Activated naive CD8-positive, alpha-beta T cell treated with anti-CD3 and anti-CD28 coated beads, Interleukin-2, amount 50 U/mL, for 24 hours (primary cell): ENCODE data around the gene KIAA1217.

Experiments
- ATAC-seq: fragments of 150-1000 bp; cut with Tn5 transposase; one replicate; pipeline ENCODE4 v1.10.0; 2021
- DNase-seq: peaks from one replicate; pipeline ENCODE4 v3.0.0; 2021
- H3K27ac Mint-ChIP-seq: one replicate; pipeline ENCODE4 v1.8.0; 2021; ENCODE audit warnings: mild to moderate bottlenecking, mixed read lengths
- H3K27me3 Mint-ChIP-seq: one replicate; pipeline ENCODE4 v1.8.0; 2021; ENCODE audit warnings: mixed read lengths
- H3K36me3 Mint-ChIP-seq: one replicate; pipeline ENCODE4 v1.8.0; 2021; ENCODE audit warnings: low read depth, mixed read lengths
- H3K4me1 Mint-ChIP-seq: one replicate; pipeline ENCODE4 v1.8.0; 2021; ENCODE audit warnings: mixed read lengths
- H3K4me3 Mint-ChIP-seq: one replicate; pipeline ENCODE4 v1.8.0; 2021; ENCODE audit warnings: mild to moderate bottlenecking, moderate library complexity, mixed read lengths
- H3K9me3 Mint-ChIP-seq: one replicate; pipeline ENCODE4 v1.8.0; 2021; ENCODE audit warnings: mixed read lengths

KIAA1217 gene

GRCh38 chr10:24554036-24554435 lies 345.1 kb downstream of the KIAA1217 start:
- DNase-seq (no peak), ATAC-seq (no peak)
- Mint-ChIP-seq H3K4me1 (peaks cover 3% of the 10 kb centered on the region), H3K4me3 (no peak overlapping the region), H3K36me3 (no peaks in the 10 kb centered on the region), H3K9me3 (no peaks in the 10 kb centered on the region), H3K27ac (no peak overlapping the region), H3K27me3 (no peaks in the 10 kb centered on the region)

DNA sequence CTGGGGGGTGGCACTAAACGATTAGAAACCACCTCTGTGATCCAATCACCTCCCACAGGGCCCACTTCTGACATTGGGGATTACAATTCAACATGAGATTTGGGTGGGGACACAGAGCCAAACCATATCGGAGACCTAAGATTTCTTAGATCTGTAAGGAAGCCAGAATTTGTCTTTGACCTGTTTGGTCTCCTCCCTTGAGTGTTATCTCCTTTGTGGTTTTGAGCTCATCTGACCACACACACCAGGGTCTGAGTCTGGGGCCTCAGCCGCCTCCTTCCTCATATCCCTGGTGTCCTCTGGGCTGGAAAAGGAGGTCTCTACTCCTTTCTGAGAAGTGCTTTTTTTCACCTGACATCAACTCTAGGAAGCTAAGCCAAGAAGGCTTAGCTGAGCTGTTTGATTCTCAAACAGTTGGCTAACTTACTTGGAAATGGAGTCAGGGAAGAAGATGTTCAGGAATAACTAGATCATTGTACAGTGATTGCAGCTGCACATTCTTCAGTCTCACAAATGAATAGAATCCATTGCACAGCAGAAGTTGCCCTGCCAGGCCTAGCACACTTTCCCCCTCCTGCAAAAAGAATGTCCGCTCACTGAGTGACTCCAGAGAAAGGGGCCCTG lies 347.3 kb downstream of the KIAA1217 start:
- Mint-ChIP-seq H3K27ac (no peak overlapping the region), H3K9me3 (no peaks in the 10 kb centered on the region), H3K36me3 (no peaks in the 10 kb centered on the region), H3K27me3 (no peaks in the 10 kb centered on the region), H3K4me3 (no peak overlapping the region), H3K4me1 (peaks cover 3% of the 10 kb centered on the region)
- DNase-seq: no peak
- ATAC-seq: no peak

DNA sequence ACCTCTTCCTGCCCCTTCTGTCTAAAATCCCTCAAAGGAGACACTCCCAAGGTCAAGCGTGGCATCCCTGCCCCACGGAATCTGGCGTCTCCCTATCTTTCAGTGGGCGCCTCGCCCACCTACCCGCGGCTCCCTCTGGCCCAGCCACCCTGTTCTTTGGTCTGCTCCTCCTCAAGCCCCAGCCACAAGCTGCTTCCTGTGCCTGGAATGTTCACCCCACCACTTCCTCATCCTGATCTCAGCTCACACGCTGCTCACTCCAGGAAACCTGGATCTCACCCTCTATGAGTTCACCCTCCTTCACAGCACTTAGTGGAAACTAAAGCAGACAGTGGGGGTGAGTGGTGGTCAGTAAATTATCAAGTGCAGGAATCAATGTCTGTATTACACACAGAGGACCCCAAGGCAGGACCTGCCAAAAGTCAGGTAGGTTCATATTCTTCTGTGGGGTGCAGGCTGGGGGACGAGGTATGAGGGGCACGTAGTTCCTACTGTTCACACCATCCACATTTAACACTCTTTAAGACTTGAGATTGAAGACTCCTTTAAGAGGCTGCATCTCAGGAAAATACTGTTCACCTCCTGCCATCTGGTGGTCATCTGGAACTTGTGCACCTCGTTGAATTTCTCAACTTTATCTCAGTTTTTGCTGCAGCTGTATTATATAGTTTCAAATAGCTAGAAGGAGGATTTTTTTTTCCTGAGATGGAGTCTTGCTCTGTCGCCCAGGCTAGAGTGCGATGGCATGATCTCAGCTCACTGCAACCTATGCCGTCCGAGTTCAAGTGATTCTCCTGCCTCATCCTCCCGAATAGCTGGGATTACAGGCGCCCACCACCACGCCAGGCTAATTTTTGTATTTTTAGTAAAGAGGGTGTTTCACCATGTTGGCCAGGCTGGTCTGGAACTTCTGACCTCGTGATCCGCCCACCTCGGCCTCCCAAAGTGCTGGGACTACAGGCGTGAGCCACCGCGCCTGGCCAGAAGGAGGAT lies 348.1 kb downstream of the KIAA1217 start:
- Mint-ChIP-seq H3K27me3 (no peaks in the 10 kb centered on the region), H3K9me3 (no peaks in the 10 kb centered on the region), H3K4me3 (no peak overlapping the region), H3K27ac (no peak overlapping the region), H3K4me1 (peaks cover 3% of the 10 kb centered on the region), H3K36me3 (no peaks in the 10 kb centered on the region)
- peak; percentile 57 for ATAC-seq
- DNase-seq: no peak

GRCh38 chr10:24561453-24561852 lies 352.5 kb downstream of the KIAA1217 start:
- H3K27me3 Mint-ChIP-seq: no peaks in the 10 kb centered on the region
- no peak overlapping the region for H3K4me3 Mint-ChIP-seq
- no peak for DNase-seq
- peaks cover 3% of the 10 kb centered on the region for H3K4me1 Mint-ChIP-seq
- no peaks in the 10 kb centered on the region for H3K9me3 Mint-ChIP-seq
- ATAC-seq: no peak
- no peak overlapping the region for H3K27ac Mint-ChIP-seq
- H3K36me3 Mint-ChIP-seq: no peaks in the 10 kb centered on the region

- Mint-ChIP-seq H3K4me1 (no peaks in the 10 kb centered on the region), H3K27ac (no peak overlapping the region), H3K4me3 (no peak overlapping the region), H3K36me3 (peaks cover 1% of the 10 kb centered on the region), H3K27me3 (peaks cover 6% of the 10 kb centered on the region), H3K9me3 (no peaks in the 10 kb centered on the region)
- no peak for ATAC-seq
- DNase-seq: no peak
These were observed 359.1 kb downstream of the KIAA1217 start for GRCh38 chr10:24568042-24568441.

DNA sequence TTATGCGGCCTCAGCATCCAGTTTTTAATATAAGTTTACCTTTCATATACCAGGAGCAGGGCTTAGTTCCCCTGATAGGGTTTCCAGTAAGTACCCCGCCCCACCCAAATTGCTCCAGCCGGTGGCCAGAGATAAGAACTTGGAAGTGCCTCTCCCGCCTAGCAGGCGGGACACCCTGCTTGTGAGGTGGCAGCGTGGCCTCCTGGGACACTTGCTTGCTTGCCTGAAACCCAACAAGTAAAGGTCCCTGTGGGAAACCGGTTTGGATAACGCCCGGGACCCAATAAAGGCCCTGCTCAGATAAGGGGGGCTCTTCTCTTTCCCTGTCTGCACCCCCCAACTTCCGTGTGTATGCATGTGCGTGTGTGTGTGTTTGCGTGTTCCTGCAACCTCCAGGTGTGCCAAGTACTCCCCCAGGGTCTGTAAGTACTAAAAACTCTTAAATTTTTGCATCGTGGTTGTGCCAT lies 360.4 kb downstream of the KIAA1217 start:
- H3K4me3 Mint-ChIP-seq: no peak overlapping the region
- no peak for DNase-seq
- H3K4me1 Mint-ChIP-seq: peaks cover under 1% of the 10 kb centered on the region
- H3K9me3 Mint-ChIP-seq: no peaks in the 10 kb centered on the region
- H3K27me3 Mint-ChIP-seq: peaks cover 7% of the 10 kb centered on the region
- H3K36me3 Mint-ChIP-seq: peaks cover 1% of the 10 kb centered on the region
- ATAC-seq: no peak
- no peak overlapping the region for H3K27ac Mint-ChIP-seq

GRCh38 chr10:24569828-24570657 lies 361.1 kb downstream of the KIAA1217 start:
- Mint-ChIP-seq H3K4me1 (peaks cover 5% of the 10 kb centered on the region), H3K27ac (no peak overlapping the region), H3K9me3 (no peaks in the 10 kb centered on the region), H3K36me3 (peaks cover 1% of the 10 kb centered on the region), H3K27me3 (peaks cover 13% of the 10 kb centered on the region), H3K4me3 (no peak overlapping the region)
- DNase-seq (no peak), ATAC-seq (no peak)

DNA sequence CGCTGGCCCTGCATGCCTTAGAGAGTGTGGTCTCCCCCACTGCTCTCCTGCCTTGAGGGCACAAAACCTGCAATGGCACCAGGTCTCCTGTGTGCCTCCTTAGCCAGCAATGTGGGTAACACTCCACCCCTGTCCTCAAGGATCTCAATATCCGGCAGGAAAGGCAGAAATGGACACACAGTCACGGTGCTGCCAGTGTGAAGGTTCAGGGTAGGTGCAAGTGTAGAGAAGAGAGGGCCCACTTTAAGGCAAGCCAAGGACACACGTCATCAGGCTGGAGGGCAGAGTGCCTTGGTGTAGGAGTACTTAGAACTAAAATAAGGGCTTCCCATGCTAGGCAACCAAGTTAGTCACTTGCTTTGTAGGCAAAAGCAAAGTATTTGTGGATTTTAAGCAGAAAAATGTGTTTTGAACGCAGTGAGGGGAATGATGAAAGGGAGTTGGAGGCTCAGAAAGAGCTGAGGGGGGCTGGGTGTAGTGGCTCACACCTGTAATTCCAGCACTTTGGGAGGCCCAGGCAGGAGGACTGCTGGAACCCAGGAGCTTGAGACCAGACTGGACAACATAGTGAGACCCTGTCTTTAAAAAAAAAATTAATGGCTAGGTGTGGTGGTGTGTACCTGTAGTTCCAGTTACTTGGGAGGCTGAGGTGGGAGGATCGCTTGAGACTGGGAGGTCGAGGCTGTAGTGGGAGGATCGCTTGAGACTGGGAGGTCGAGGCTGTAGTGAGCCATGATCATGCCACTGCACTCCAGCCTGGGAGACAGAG lies 361.9 kb downstream of the KIAA1217 start:
- H3K36me3 Mint-ChIP-seq: peaks cover 1% of the 10 kb centered on the region
- H3K27ac Mint-ChIP-seq: no peak overlapping the region
- H3K4me3 Mint-ChIP-seq: no peak overlapping the region
- H3K27me3 Mint-ChIP-seq: peaks cover 13% of the 10 kb centered on the region
- H3K9me3 Mint-ChIP-seq: no peaks in the 10 kb centered on the region
- peaks cover 10% of the 10 kb centered on the region for H3K4me1 Mint-ChIP-seq
- DNase-seq: no peak
- ATAC-seq: no peak

- H3K27me3 Mint-ChIP-seq: peaks cover 13% of the 10 kb centered on the region
- DNase-seq: no peak
- no peak for ATAC-seq
- H3K9me3 Mint-ChIP-seq: no peaks in the 10 kb centered on the region
- no peak overlapping the region for H3K4me3 Mint-ChIP-seq
- H3K27ac Mint-ChIP-seq: no peak overlapping the region
- H3K4me1 Mint-ChIP-seq: peaks cover 10% of the 10 kb centered on the region
- peaks cover 1% of the 10 kb centered on the region for H3K36me3 Mint-ChIP-seq
These were observed 363.0 kb downstream of the KIAA1217 start for GRCh38 chr10:24571870-24572450.

DNA sequence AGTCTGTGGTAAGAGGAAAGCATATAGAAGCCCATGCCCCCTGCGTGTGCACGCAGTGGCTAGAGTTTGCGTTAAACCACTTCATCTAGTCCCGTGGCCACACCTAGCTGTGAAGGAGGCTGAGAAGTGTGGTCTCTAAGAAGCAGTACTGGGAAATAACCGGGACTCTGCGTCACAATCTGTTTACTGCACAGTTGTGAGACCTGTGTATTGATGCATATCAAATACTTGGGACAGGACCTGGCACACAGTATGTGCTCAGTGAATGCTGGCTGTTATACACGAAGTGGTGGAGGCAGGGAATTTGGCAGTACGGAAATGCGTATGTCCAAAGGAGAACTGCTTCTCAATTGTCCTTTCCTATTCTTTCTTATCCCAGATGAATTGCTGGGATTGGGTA lies 365.2 kb downstream of the KIAA1217 start:
- peaks cover 12% of the 10 kb centered on the region for H3K4me1 Mint-ChIP-seq
- H3K4me3 Mint-ChIP-seq: no peak overlapping the region
- peaks cover 16% of the 10 kb centered on the region for H3K27me3 Mint-ChIP-seq
- no peak overlapping the region for H3K27ac Mint-ChIP-seq
- H3K36me3 Mint-ChIP-seq: peaks cover 1% of the 10 kb centered on the region
- DNase-seq (no peak), ATAC-seq (no peak)
- H3K9me3 Mint-ChIP-seq: no peaks in the 10 kb centered on the region

DNA sequence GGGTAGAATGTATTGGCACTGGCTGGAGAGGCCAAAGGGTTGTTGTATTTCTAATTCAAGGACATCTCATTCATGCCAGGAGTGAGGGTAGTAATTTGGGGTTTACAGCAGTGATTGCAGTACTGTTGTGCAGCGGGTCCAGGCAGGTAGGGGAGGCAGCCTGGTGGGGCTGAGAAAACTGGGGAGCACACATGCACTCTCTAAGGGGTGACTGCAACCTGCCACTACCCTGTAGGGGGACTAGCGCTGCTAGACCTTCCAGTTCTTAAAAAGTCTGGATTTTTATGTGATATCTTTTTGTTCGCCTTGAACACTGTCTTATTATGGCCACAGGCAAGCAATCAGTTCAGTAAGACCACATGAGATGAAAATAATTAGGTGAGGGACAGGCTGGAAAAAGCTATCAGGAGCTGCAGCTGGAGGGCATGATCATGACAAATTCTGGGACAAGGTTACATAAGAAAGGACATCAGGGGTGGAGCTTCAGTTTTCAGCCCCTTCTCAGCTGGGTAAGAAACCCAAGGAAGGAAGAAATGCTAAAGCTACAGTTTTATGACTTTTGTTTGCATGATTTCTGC lies 365.7 kb downstream of the KIAA1217 start:
- H3K4me3 Mint-ChIP-seq: no peak overlapping the region
- ATAC-seq (no peak), DNase-seq (no peak)
- peaks cover 16% of the 10 kb centered on the region for H3K27me3 Mint-ChIP-seq
- no peaks in the 10 kb centered on the region for H3K9me3 Mint-ChIP-seq
- no peak overlapping the region for H3K27ac Mint-ChIP-seq
- peaks cover 12% of the 10 kb centered on the region for H3K4me1 Mint-ChIP-seq
- H3K36me3 Mint-ChIP-seq: peaks cover 1% of the 10 kb centered on the region

- ATAC-seq (no peak), DNase-seq (no peak)
- H3K36me3 Mint-ChIP-seq: peaks cover 1% of the 10 kb centered on the region
- H3K27ac Mint-ChIP-seq: no peak overlapping the region
- peaks cover 12% of the 10 kb centered on the region for H3K4me1 Mint-ChIP-seq
- no peak overlapping the region for H3K4me3 Mint-ChIP-seq
- no peaks in the 10 kb centered on the region for H3K9me3 Mint-ChIP-seq
- H3K27me3 Mint-ChIP-seq: peaks cover 16% of the 10 kb centered on the region
These were observed 366.6 kb downstream of the KIAA1217 start for GRCh38 chr10:24575481-24576002.

GRCh38 chr10:24579448-24579847 lies 370.5 kb downstream of the KIAA1217 start:
- peaks cover 8% of the 10 kb centered on the region for H3K27me3 Mint-ChIP-seq
- ATAC-seq: no peak
- H3K27ac Mint-ChIP-seq: no peak overlapping the region
- DNase-seq: no peak
- no peak overlapping the region for H3K4me3 Mint-ChIP-seq
- H3K9me3 Mint-ChIP-seq: no peaks in the 10 kb centered on the region
- H3K4me1 Mint-ChIP-seq: peaks cover 11% of the 10 kb centered on the region
- H3K36me3 Mint-ChIP-seq: no peaks in the 10 kb centered on the region
